K562 (cell line): ENCODE results near the gene PBXIP1. TPM values are rescaled to one million over a fixed set of nuclear protein-coding genes. Genes with fewer than 3 reads are reported as not detected.

ENCODE experiments used
- ARHGAP35 ChIP-seq: fragments of 450-650 bp; IDR thresholded peaks from 2 replicates; pipeline ENCODE4 v1.6.1; 2018; ENCODE audit not compliant: partially characterized antibody
- BRD4 ChIP-seq: fragments of 200-600 bp; sonication (generic); IDR thresholded peaks from 2 replicates; pipeline ENCODE4 v1.6.1; 2017; ENCODE audit warnings: inconsistent platforms
- BRD9 ChIP-seq: fragments of 450-650 bp; IDR thresholded peaks from 2 replicates; pipeline ENCODE4 v1.6.1; 2018; ENCODE audit warnings: low read depth; ENCODE audit not compliant: partially characterized antibody
- CBX5 ChIP-seq: IDR thresholded peaks from 2 replicates; pipeline ENCODE4 v1.6.1; 2014; ENCODE audit warnings: low read depth, borderline replicate concordance
- CEBPB ChIP-seq: fragments of 450-650 bp; IDR thresholded peaks from 2 replicates; pipeline ENCODE4 v1.6.1; 2016; ENCODE audit warnings: missing genetic modification characterization, missing compliant biosample characterization
- CREB3 ChIP-seq: fragments of 450-650 bp; conservative IDR thresholded peaks from 2 replicates; pipeline ENCODE4 v1.6.1; 2016; ENCODE audit warnings: missing genetic modification characterization, low read depth, mild to moderate bottlenecking, missing compliant biosample characterization, moderate library complexity
- CTBP1 ChIP-seq: fragments of 450-650 bp; IDR thresholded peaks from 2 replicates; pipeline ENCODE4 v1.6.1; 2016; ENCODE audit warnings: borderline replicate concordance
- EGR1 ChIP-seq: fragments of 450-650 bp; conservative IDR thresholded peaks from 2 replicates; pipeline ENCODE4 v1.6.1; 2017; ENCODE audit warnings: mild to moderate bottlenecking
- ERF ChIP-seq: fragments of 450-650 bp; formaldehyde crosslinking; IDR thresholded peaks from 2 replicates; pipeline ENCODE4 v1.4.0; 2020; ENCODE audit warnings: mild to moderate bottlenecking, mixed read lengths
- ESRRA ChIP-seq: fragments of 450-650 bp; IDR thresholded peaks from 2 replicates; pipeline ENCODE4 v1.6.1; 2014; ENCODE audit warnings: low read depth, mild to moderate bottlenecking, moderate library complexity, borderline replicate concordance
- EZH2 ChIP-seq: IDR thresholded peaks from 2 replicates; pipeline ENCODE4 v1.6.1; 2012; ENCODE audit warnings: low read depth, mild to moderate bottlenecking, inconsistent platforms, low read length, borderline replicate concordance
- FUS ChIP-seq: fragments of 200-400 bp; formaldehyde crosslinking; optimal IDR thresholded peaks from 2 replicates; pipeline ENCODE3; 2017; ENCODE audit warnings: low read depth, low read length
- HEY1 ChIP-seq: fragments of 250-450 bp; sonication (Bioruptor Pico); IDR thresholded peaks from 2 replicates; pipeline ENCODE4 v1.5.0; 2020; ENCODE audit warnings: mild to moderate bottlenecking, moderate library complexity, borderline replicate concordance
- MAFG ChIP-seq: fragments of 450-650 bp; conservative IDR thresholded peaks from 2 replicates; pipeline ENCODE4 v1.6.1; 2016; ENCODE audit warnings: missing genetic modification characterization, missing compliant biosample characterization
- PHTF2 ChIP-seq: fragments of 250-450 bp; sonication (Bioruptor Pico); IDR thresholded peaks from 2 replicates; pipeline ENCODE4 v1.5.0; 2021; ENCODE audit warnings: mild to moderate bottlenecking
- PKNOX1 ChIP-seq: fragments of 450-650 bp; IDR thresholded peaks from 2 replicates; pipeline ENCODE4 v1.6.1; 2016
- POLR2G ChIP-seq: fragments of 200-400 bp; formaldehyde crosslinking; IDR thresholded peaks from 2 replicates; pipeline ENCODE4 v1.6.1; 2017; ENCODE audit warnings: low read depth, mild to moderate bottlenecking, antibody characterized with exemption, low read length, moderate library complexity
- PYGO2 ChIP-seq: fragments of 450-650 bp; IDR thresholded peaks from 2 replicates; pipeline ENCODE4 v1.6.1; 2016; ENCODE audit warnings: mild to moderate bottlenecking, missing genetic modification characterization, moderate library complexity, missing compliant biosample characterization
- SOX6 ChIP-seq: fragments of 450-650 bp; IDR thresholded peaks from 2 replicates; pipeline ENCODE4 v1.6.1; 2014; ENCODE audit warnings: mild to moderate bottlenecking
- SREBF2 ChIP-seq: sonication (generic); formaldehyde crosslinking; IDR thresholded peaks from 2 replicates; pipeline ENCODE4 v1.4.0; 2020; ENCODE audit warnings: mild to moderate bottlenecking, missing genetic modification reagents
- YY1 ChIP-seq, 3 experiments: IDR thresholded peaks; 2 replicates each; pipeline ENCODE4 v1.6.1; 2011; ENCODE audit warnings: low read length in 2 of 3, mild to moderate bottlenecking in 2 of 3, moderate library complexity in 2 of 3, borderline replicate concordance in 1 of 3, control low read depth in 1 of 3, low read depth in 1 of 3; ENCODE audit not compliant: insufficient read depth in 3 of 3, insufficient replicate concordance in 2 of 3, control insufficient read depth in 1 of 3, insufficient read length in 1 of 3; ENCODE audit errors: extremely low read depth in 1 of 3
- ZBTB7A ChIP-seq: IDR thresholded peaks from 2 replicates; pipeline ENCODE4 v1.6.1; 2011; ENCODE audit warnings: low read depth, mild to moderate bottlenecking, low read length, moderate library complexity, borderline replicate concordance; ENCODE audit not compliant: control insufficient read depth
- ZNF431 ChIP-seq: sonication (generic); formaldehyde crosslinking; IDR thresholded peaks from 2 replicates; pipeline ENCODE4 v1.8.0; 2022; ENCODE audit warnings: mild to moderate bottlenecking, missing genetic modification reagents
- polyA plus RNA-seq, 8 experiments: library from polyadenylated mRNA; depleted of rRNA in 4 of 8; stranded (reverse) in 5 of 8; unstranded in 3 of 8; fragments of >200 nt; fragmentation: Nextera tagmentation in 2 of 8; fragmentation: Illumina TruSeq in 1 of 8; extraction: Ambion mirVana in 2 of 8; extraction: Trizol in 1 of 8; gene quantifications; 2 replicates each; pipeline versions ENCODE4 v1.2.1 to v1.2.3, GENCODE V29; 2011 to 2014; ENCODE audit warnings: inconsistent platforms in 1 of 8, missing spikeins in 1 of 8
- total RNA-seq, 7 experiments: library from RNA; depleted of rRNA in 6 of 7; stranded (reverse); fragments of >200 nt in 6 of 7; fragmentation: Illumina TruSeq in 2 of 7; extraction: Trizol in 2 of 7; gene quantifications; 2 replicates each; pipeline versions ENCODE4 v1.2.1 to v1.2.3, GENCODE V29; 2011 to 2021; ENCODE audit warnings: low replicate concordance in 1 of 7
- TF ChIP-seq, protein P1 (sequence below): IDR thresholded peaks from 3 replicates; pipeline ENCODE4 v1.6.1; 2011; ENCODE audit warnings: borderline replicate concordance, mild to moderate bottlenecking, moderate library complexity; ENCODE audit not compliant: insufficient read length; ENCODE audit errors: extremely low read depth

Gene PBXIP1
- total and polyA plus RNA-seq, 9 of the 15 experiments (the other 6 are each of a cell fraction or from before 2014, with no cell fraction given): 0.13 to 8.3 (median 5.8) TPM

GRCh38 chr1:154998818-154999570 lies 43.1 kb upstream of the PBXIP1 start (continued):
- TF ChIP-seq BRD4 (0 out of 2 replicates have a peak, but pooled peaks have one; percentile 2), ESRRA (no peak), CTBP1 (peak; percentile 40; the same call in 1 of the 2 replicates), CBX5 (no peak), PYGO2 (tag) (0 out of 2 replicates have a peak, but pooled peaks have one; percentile 26), YY1 (IDR thresholded peaks at IDR 0.05; ENCODE audit: borderline replicate concordance in 1 of 3, control insufficient read depth in 1 of 3, extremely low read depth in 1 of 3, insufficient read depth in 3 of 3, insufficient read length in 1 of 3, insufficient replicate concordance in 2 of 3, low read depth in 1 of 3, low read length in 2 of 3) (no peak), FUS (no peak), BRD9 (peak; percentile 85), ARHGAP35 (no peak), POLR2G (peak; percentile 69), ERF (no peak), SREBF2 (CRISPR knock-in tag) (no peak), ZBTB7A (peak; percentile 87; the same call in 1 of the 2 replicates), MAFG (tag) (no peak), HEY1 (CRISPR knock-in tag) (no peak), ZNF431 (CRISPR knock-in tag) (no peak), EZH2 (no peak), PKNOX1 (no peak), SOX6 (peak; percentile 33), CEBPB (tag) (no peak), PHTF2 (CRISPR knock-in tag) (no peak), EGR1 (0 out of 2 replicates have a peak, but pooled peaks have one; percentile 16), CREB3 (tag) (no peak)
- TF ChIP-seq, protein P1, sequence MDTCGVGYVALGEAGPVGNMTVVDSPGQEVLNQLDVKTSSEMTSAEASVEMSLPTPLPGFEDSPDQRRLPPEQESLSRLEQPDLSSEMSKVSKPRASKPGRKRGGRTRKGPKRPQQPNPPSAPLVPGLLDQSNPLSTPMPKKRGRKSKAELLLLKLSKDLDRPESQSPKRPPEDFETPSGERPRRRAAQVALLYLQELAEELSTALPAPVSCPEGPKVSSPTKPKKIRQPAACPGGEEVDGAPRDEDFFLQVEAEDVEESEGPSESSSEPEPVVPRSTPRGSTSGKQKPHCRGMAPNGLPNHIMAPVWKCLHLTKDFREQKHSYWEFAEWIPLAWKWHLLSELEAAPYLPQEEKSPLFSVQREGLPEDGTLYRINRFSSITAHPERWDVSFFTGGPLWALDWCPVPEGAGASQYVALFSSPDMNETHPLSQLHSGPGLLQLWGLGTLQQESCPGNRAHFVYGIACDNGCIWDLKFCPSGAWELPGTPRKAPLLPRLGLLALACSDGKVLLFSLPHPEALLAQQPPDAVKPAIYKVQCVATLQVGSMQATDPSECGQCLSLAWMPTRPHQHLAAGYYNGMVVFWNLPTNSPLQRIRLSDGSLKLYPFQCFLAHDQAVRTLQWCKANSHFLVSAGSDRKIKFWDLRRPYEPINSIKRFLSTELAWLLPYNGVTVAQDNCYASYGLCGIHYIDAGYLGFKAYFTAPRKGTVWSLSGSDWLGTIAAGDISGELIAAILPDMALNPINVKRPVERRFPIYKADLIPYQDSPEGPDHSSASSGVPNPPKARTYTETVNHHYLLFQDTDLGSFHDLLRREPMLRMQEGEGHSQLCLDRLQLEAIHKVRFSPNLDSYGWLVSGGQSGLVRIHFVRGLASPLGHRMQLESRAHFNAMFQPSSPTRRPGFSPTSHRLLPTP: no peak
